ENCODE data around the gene CENPC.

CENPC gene

GRCh38 chr4:67545199-67546003 is at the start of gene CENPC:
CENPC (minus strand) TSS chr4:67545503; CDS start chr4:67545355, 148 bp downstream.
- Mint-ChIP-seq H3K27me3 (no peaks in the 10 kb centered on the region), H3K4me1 (peaks cover 8 to 27% of the 10 kb centered on the region in 2 donors), H3K9me3 (no peaks in the 10 kb centered on the region), H3K36me3 (peaks cover 6 to 18% of the 10 kb centered on the region in 2 donors), H3K4me3 (peak within 1 kb of the TSS; percentile 98 to 99), H3K27ac (peak within 1 kb of the TSS; percentile 100)
- ATAC-seq (replicated peaks) (peak; percentile 96), DNase-seq (peak; percentile 95)

GRCh38 chr4:67593741-67594175 is 48.5 kb upstream of the CENPC start:
- H3K9me3 Mint-ChIP-seq = peaks cover 8 to 11% of the 10 kb centered on the region in 2 donors
- peaks cover 60 to 74% of the 10 kb centered on the region in 2 donors for H3K36me3 Mint-ChIP-seq
- no peak for ATAC-seq (replicated peaks)
- peaks cover 26 to 42% of the 10 kb centered on the region in 2 donors for H3K4me1 Mint-ChIP-seq
- no peak overlapping the region for H3K27ac Mint-ChIP-seq
- no peak overlapping the region for H3K4me3 Mint-ChIP-seq
- DNase-seq = no peak
- no peaks in the 10 kb centered on the region for H3K27me3 Mint-ChIP-seq

GRCh38 chr4:67587156-67587555 is 41.9 kb upstream of the CENPC start:
- Mint-ChIP-seq H3K4me3 (no peak overlapping the region), H3K36me3 (peaks cover 30 to 60% of the 10 kb centered on the region in 2 donors), H3K9me3 (no peaks in the 10 kb centered on the region), H3K27ac (peak overlapping the region; percentile 56), H3K4me1 (peaks cover 11 to 20% of the 10 kb centered on the region in 2 donors), H3K27me3 (no peaks in the 10 kb centered on the region)
- DNase-seq (no peak), ATAC-seq (replicated peaks) (no peak)

GRCh38 chr4:67584496-67584895 is 39.2 kb upstream of the CENPC start:
- H3K4me1 Mint-ChIP-seq = peaks cover 21 to 39% of the 10 kb centered on the region in 2 donors
- peak overlapping the region; percentile 72 for H3K27ac Mint-ChIP-seq
- no peak for DNase-seq
- H3K36me3 Mint-ChIP-seq = peaks cover 28 to 57% of the 10 kb centered on the region in 2 donors
- H3K27me3 Mint-ChIP-seq = no peaks in the 10 kb centered on the region
- ATAC-seq (replicated peaks) = no peak
- no peak overlapping the region for H3K4me3 Mint-ChIP-seq
- peaks cover 0 to under 1% of the 10 kb centered on the region in 2 donors for H3K9me3 Mint-ChIP-seq

- peaks cover 31 to 45% of the 10 kb centered on the region in 2 donors for H3K4me1 Mint-ChIP-seq
- peaks cover 0 to 5% of the 10 kb centered on the region in 2 donors for H3K9me3 Mint-ChIP-seq
- ATAC-seq (replicated peaks) = no peak
- no peak overlapping the region for H3K4me3 Mint-ChIP-seq
- no peak overlapping the region for H3K27ac Mint-ChIP-seq
- H3K36me3 Mint-ChIP-seq = peaks cover 36 to 58% of the 10 kb centered on the region in 2 donors
- no peak for DNase-seq
- H3K27me3 Mint-ChIP-seq = no peaks in the 10 kb centered on the region
Measured at GRCh38 chr4:67581913-67582312, 36.6 kb upstream of the CENPC start.

- Mint-ChIP-seq H3K4me3 (peak overlapping the region; percentile 48 to 71), H3K27ac (peak overlapping the region; percentile 88), H3K36me3 (peaks cover 39 to 58% of the 10 kb centered on the region in 2 donors), H3K4me1 (peaks cover 33 to 48% of the 10 kb centered on the region in 2 donors), H3K27me3 (no peaks in the 10 kb centered on the region), H3K9me3 (peaks cover 0 to 5% of the 10 kb centered on the region in 2 donors)
- ATAC-seq (replicated peaks) (peak; percentile 85 to 88), DNase-seq (no peak)
Measured at GRCh38 chr4:67581208-67581857, 36.0 kb upstream of the CENPC start.

GRCh38 chr4:67580577-67580976 is 35.3 kb upstream of the CENPC start:
- H3K9me3 Mint-ChIP-seq = peaks cover 0 to 5% of the 10 kb centered on the region in 2 donors
- ATAC-seq (replicated peaks) (peak; percentile 46 to 56), DNase-seq (no peak)
- peaks cover 38 to 56% of the 10 kb centered on the region in 2 donors for H3K4me1 Mint-ChIP-seq
- H3K36me3 Mint-ChIP-seq = peaks cover 41 to 58% of the 10 kb centered on the region in 2 donors
- peak overlapping the region; percentile 88 for H3K27ac Mint-ChIP-seq
- H3K27me3 Mint-ChIP-seq = no peaks in the 10 kb centered on the region
- H3K4me3 Mint-ChIP-seq = peak overlapping the region; percentile 48 to 71

- H3K36me3 Mint-ChIP-seq = peaks cover 31 to 51% of the 10 kb centered on the region in 2 donors
Measured at GRCh38 chr4:67576538-67576937, 31.2 kb upstream of the CENPC start.

GRCh38 chr4:67576059-67576466 is 30.8 kb upstream of the CENPC start:
- no peak for DNase-seq
- no peak for ATAC-seq (replicated peaks)
- Mint-ChIP-seq H3K4me3 (peak overlapping the region; percentile 60 to 71), H3K4me1 (peaks cover 47 to 60% of the 10 kb centered on the region in 2 donors), H3K27ac (peak overlapping the region; percentile 90), H3K36me3 (peaks cover 30 to 48% of the 10 kb centered on the region in 2 donors), H3K9me3 (peaks cover 0 to 5% of the 10 kb centered on the region in 2 donors), H3K27me3 (no peaks in the 10 kb centered on the region)

More at GRCh38 chr4:67576538-67576937, 31.2 kb upstream of the CENPC start:
- DNase-seq = no peak
- Mint-ChIP-seq H3K27me3 (no peaks in the 10 kb centered on the region), H3K27ac (peak overlapping the region; percentile 90), H3K4me1 (peaks cover 50 to 65% of the 10 kb centered on the region in 2 donors), H3K9me3 (peaks cover 0 to 5% of the 10 kb centered on the region in 2 donors), H3K4me3 (peak overlapping the region; percentile 59 to 60)
- ATAC-seq (replicated peaks) = no peak

- peak overlapping the region; percentile 90 for H3K27ac Mint-ChIP-seq
- H3K27me3 Mint-ChIP-seq = no peaks in the 10 kb centered on the region
- H3K9me3 Mint-ChIP-seq = peaks cover 0 to 5% of the 10 kb centered on the region in 2 donors
- ATAC-seq (replicated peaks) (peak; percentile 95 to 96), DNase-seq (peak; percentile 35)
- H3K4me3 Mint-ChIP-seq = peak overlapping the region; percentile 60 to 71
- H3K4me1 Mint-ChIP-seq = peaks cover 44 to 57% of the 10 kb centered on the region in 2 donors
- H3K36me3 Mint-ChIP-seq = peaks cover 28 to 45% of the 10 kb centered on the region in 2 donors
Measured at GRCh38 chr4:67575232-67576058, 30.1 kb upstream of the CENPC start.

GRCh38 chr4:67573193-67573592 is 27.9 kb upstream of the CENPC start:
- Mint-ChIP-seq H3K9me3 (no peaks in the 10 kb centered on the region), H3K27me3 (no peaks in the 10 kb centered on the region), H3K27ac (peak overlapping the region; percentile 87), H3K4me3 (peak overlapping the region; percentile 5 to 10), H3K4me1 (peaks cover 40 to 57% of the 10 kb centered on the region in 2 donors), H3K36me3 (peaks cover 17 to 33% of the 10 kb centered on the region in 2 donors)
- DNase-seq = no peak
- ATAC-seq (replicated peaks) = peak; percentile 60 to 62

- Mint-ChIP-seq H3K4me1 (peaks cover 45 to 61% of the 10 kb centered on the region in 2 donors), H3K27ac (peak overlapping the region; percentile 87), H3K4me3 (peak overlapping the region in 1 of 2 donors; percentile 17), H3K36me3 (peaks cover 12 to 31% of the 10 kb centered on the region in 2 donors), H3K27me3 (no peaks in the 10 kb centered on the region), H3K9me3 (no peaks in the 10 kb centered on the region)
- DNase-seq (no peak), ATAC-seq (replicated peaks) (no peak)
Measured at GRCh38 chr4:67571975-67572374, 26.7 kb upstream of the CENPC start.

- H3K27ac Mint-ChIP-seq = peak overlapping the region; percentile 87
- DNase-seq (no peak), ATAC-seq (replicated peaks) (no peak)
- H3K27me3 Mint-ChIP-seq = no peaks in the 10 kb centered on the region
- H3K9me3 Mint-ChIP-seq = no peaks in the 10 kb centered on the region
- H3K4me1 Mint-ChIP-seq = peaks cover 42 to 60% of the 10 kb centered on the region in 2 donors
- no peak overlapping the region for H3K4me3 Mint-ChIP-seq
- peaks cover 5 to 25% of the 10 kb centered on the region in 2 donors for H3K36me3 Mint-ChIP-seq
Measured at GRCh38 chr4:67570537-67570936, 25.2 kb upstream of the CENPC start.

Data from stimulated activated naive B cell treated with anti-CD40 and anti-IgM and Interleukin-4, amounts not matched to agents 10 μg/mL and 1 μg/mL and 100 μg/mL, for 72 hours (primary cell).